Measurements from ENCODE around the gene EP300. TPM values are rescaled to one million over a fixed set of nuclear protein-coding genes. Genes with fewer than 3 reads are reported as not detected.

EP300 gene
- total RNA-seq, 1 donor = 73.8 TPM

DNA sequence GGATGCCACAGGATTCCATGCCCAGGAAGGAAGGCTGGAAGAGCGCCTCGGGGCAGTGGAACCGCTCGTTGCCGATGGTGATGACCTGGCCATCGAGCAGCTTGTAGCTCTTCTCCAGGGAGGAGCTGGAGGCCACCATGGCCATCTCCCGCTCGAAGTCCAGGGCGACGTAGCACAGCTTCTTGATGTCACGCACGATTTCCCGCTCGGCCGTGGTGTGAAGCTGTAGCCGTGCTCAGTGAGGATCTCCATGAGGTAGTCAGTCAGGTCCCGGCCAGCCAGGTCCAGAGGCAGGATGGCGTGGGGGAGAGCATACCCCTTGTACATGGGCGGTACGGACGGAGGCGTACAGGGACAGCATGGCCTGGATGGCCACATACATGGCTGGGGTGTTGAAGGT lies 17.9 kb upstream of the EP300 start:
- H3K4me3 ChIP-seq (ENCODE audit: low read depth, low read length) = no peak overlapping the region
- TF ChIP-seq, protein P1, sequence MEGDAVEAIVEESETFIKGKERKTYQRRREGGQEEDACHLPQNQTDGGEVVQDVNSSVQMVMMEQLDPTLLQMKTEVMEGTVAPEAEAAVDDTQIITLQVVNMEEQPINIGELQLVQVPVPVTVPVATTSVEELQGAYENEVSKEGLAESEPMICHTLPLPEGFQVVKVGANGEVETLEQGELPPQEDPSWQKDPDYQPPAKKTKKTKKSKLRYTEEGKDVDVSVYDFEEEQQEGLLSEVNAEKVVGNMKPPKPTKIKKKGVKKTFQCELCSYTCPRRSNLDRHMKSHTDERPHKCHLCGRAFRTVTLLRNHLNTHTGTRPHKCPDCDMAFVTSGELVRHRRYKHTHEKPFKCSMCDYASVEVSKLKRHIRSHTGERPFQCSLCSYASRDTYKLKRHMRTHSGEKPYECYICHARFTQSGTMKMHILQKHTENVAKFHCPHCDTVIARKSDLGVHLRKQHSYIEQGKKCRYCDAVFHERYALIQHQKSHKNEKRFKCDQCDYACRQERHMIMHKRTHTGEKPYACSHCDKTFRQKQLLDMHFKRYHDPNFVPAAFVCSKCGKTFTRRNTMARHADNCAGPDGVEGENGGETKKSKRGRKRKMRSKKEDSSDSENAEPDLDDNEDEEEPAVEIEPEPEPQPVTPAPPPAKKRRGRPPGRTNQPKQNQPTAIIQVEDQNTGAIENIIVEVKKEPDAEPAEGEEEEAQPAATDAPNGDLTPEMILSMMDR (IDR thresholded peaks at IDR 0.05; ENCODE audit: insufficient read depth, low read depth, low read length) = no peak
- no peak for DNase-seq (ENCODE audit: low read depth)

DNA sequence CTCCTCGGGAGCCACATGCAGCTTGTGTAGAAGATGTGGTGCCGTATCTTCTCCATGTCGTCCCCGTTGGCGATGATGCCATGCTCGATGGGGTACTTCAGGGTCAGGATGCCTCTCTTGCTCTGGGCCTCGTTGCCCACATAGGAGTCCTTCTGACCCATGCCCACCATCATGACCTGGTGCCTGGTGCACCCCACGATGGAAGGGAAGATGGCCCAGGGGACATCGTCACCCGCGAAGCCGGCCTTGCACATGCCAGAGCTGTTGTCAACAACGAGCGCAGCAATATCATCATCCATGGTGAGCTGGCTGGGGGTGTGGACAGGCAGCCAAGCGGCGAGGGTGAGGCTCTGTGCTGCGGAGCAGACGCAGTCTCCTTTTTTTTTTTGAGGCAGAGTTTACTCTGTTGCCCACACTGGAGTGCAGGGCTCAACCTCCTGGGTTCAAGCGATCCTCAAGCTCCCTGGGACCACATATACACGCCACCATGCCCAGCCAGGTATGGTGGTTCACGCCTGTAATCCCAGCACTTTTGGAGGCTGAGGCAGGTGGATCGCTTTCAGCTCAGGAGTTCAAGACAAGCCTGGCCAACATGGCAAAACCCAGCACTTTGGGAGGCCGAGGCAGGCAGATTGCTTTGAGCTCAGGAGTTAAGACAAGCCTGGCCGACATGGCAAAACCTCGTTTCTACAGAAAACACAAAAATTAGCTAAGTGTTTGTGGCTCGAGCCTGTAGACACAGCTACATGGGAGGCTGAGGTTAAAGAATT lies 17.3 kb upstream of the EP300 start:
- H3K4me3 ChIP-seq (ENCODE audit: low read depth, low read length) = no peak overlapping the region
- DNase-seq (ENCODE audit: low read depth) = no peak
- TF ChIP-seq, protein P1 (IDR thresholded peaks at IDR 0.05; ENCODE audit: insufficient read depth, low read depth, low read length) = no peak

DNA sequence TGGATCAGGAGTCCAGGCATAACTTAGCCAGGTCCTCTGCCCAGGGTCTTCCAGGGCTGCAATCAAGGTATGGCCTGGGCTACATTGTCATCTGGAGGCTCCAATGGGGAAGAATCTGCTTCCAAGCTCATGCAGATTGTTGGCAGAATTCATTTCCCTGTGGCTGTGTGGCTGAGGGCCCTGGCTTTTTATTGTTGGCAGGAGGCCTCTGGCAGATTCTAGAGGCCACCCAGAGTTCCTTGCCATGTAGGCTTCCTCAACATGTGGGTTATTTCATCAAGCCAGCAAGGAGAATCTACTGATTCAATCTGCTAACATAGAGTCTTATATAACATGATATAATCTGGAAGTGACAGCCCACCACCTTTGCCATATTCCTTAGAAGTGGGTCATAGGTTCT lies 16.4 kb upstream of the EP300 start:
- no peak for DNase-seq (ENCODE audit: low read depth)
- TF ChIP-seq, protein P1 (IDR thresholded peaks at IDR 0.05; ENCODE audit: insufficient read depth, low read depth, low read length) = no peak
- H3K4me3 ChIP-seq (ENCODE audit: low read depth, low read length) = no peak overlapping the region

DNA sequence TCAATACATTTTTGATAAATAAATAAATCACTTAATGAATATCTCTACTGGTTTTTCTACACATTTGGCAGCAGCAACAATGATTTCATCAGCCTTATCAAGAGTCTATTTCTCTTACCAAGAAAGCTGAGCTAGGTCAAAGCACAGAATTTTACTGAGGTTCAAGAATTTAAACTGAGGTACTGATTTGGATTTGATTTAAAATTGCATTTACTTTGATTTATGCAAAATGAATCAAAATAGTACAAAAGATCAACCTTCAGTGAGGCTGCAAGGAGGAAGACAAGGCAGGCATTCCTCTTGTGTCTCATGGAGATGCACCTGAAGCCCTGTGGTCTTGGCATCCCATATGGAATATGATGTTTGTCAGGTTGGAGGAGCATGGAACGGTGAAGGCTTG lies 15.5 kb upstream of the EP300 start:
- no peak overlapping the region for H3K4me3 ChIP-seq (ENCODE audit: low read depth, low read length)
- no peak for DNase-seq (ENCODE audit: low read depth)
- TF ChIP-seq, protein P1 (IDR thresholded peaks at IDR 0.05; ENCODE audit: insufficient read depth, low read depth, low read length) = no peak

DNA sequence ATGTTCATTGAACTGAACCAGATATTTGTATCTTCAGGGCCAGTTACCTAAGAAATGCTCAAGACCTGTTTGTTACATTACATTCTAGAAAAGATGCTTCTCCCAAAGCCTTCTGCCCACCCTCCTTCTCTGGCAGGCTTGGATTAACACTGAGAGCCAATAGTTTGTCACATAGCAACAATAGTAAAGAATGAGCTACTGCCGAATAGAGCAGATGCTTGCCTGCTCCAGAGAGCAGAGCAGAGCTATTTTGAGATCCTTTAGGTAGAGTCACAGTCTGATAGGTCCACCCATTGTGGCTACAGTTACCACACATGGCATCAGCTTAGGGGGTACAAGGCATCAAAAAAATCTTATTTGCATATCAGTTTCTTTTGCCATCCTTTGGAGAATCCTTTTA lies 13.5 kb upstream of the EP300 start:
- TF ChIP-seq, protein P1 (IDR thresholded peaks at IDR 0.05; ENCODE audit: insufficient read depth, low read depth, low read length) = no peak
- DNase-seq (ENCODE audit: low read depth) = no peak
- H3K4me3 ChIP-seq (ENCODE audit: low read depth, low read length) = no peak overlapping the region

DNA sequence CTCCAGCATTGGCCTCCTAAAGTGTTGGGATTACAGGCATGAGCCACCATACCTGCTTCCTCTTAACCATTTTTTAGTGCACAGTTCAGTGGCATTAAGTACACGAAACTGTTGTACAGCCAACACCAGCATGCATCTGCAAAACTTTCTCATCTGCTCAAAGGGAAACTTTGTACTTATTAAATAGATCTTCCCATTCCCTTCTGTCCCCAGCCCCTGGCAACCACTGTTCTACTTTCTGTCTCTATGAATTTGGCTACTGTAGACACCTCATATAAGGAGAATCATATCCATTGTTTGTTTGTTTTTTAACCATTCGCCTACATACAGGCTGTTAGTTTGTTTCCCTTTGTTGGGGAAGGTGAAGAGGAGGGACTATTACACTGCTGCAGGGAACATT lies 6.5 kb upstream of the EP300 start:
- no peak overlapping the region for H3K4me3 ChIP-seq (ENCODE audit: low read depth, low read length)
- no peak for DNase-seq (ENCODE audit: low read depth)
- TF ChIP-seq, protein P1 (IDR thresholded peaks at IDR 0.05; ENCODE audit: insufficient read depth, low read depth, low read length) = no peak

Data from fibroblast of villous mesenchyme (primary cell).